ENCODE results near the gene CBX4.

CBX4 gene

GRCh38 chr17:79826841-79827578 is 12.2 kb downstream of the CBX4 start:
- TF ChIP-seq, protein P1, sequence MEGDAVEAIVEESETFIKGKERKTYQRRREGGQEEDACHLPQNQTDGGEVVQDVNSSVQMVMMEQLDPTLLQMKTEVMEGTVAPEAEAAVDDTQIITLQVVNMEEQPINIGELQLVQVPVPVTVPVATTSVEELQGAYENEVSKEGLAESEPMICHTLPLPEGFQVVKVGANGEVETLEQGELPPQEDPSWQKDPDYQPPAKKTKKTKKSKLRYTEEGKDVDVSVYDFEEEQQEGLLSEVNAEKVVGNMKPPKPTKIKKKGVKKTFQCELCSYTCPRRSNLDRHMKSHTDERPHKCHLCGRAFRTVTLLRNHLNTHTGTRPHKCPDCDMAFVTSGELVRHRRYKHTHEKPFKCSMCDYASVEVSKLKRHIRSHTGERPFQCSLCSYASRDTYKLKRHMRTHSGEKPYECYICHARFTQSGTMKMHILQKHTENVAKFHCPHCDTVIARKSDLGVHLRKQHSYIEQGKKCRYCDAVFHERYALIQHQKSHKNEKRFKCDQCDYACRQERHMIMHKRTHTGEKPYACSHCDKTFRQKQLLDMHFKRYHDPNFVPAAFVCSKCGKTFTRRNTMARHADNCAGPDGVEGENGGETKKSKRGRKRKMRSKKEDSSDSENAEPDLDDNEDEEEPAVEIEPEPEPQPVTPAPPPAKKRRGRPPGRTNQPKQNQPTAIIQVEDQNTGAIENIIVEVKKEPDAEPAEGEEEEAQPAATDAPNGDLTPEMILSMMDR (IDR thresholded peaks at IDR 0.05; ENCODE audit: low read depth, low read length, missing control alignments): no peak
- no peak overlapping the region for H3K4me3 ChIP-seq (replicated peaks; ENCODE audit: low read depth, low read length)
- no peak for DNase-seq (ENCODE audit: extremely low read depth, low read depth)

DNA sequence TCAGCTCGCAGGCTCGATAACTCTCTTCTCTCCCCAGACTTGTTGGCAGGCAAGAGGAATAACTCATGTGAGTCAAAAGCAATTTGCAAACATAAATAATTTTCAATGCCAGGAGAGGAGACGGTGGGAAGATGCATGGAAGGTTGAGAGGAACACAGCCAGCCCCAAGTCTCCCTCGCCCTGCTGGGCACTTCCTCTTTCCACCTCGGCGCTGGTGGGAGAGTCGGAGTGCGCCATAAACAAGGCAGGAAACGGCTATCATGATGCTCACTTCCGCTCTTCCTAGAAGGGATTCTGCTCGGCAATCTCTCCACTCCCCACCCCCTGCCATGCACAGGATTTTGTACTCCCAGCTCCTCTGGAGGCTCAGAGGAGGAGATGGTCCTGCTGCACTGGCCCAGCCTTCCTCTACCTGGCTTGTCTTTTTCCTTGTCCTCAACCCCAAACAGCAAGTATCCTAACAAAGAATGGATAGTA is 13.0 kb downstream of the CBX4 start:
- no peak overlapping the region for H3K4me3 ChIP-seq (replicated peaks; ENCODE audit: low read depth, low read length)
- TF ChIP-seq, protein P1 (IDR thresholded peaks at IDR 0.05; ENCODE audit: low read depth, low read length, missing control alignments): no peak
- DNase-seq (ENCODE audit: extremely low read depth, low read depth): no peak

GRCh38 chr17:79825580-79825921 is 13.7 kb downstream of the CBX4 start:
- H3K4me3 ChIP-seq (replicated peaks; ENCODE audit: low read depth, low read length): no peak overlapping the region
- DNase-seq (ENCODE audit: extremely low read depth, low read depth): no peak
- TF ChIP-seq, protein P1 (IDR thresholded peaks at IDR 0.05; ENCODE audit: low read depth, low read length, missing control alignments): no peak

DNA sequence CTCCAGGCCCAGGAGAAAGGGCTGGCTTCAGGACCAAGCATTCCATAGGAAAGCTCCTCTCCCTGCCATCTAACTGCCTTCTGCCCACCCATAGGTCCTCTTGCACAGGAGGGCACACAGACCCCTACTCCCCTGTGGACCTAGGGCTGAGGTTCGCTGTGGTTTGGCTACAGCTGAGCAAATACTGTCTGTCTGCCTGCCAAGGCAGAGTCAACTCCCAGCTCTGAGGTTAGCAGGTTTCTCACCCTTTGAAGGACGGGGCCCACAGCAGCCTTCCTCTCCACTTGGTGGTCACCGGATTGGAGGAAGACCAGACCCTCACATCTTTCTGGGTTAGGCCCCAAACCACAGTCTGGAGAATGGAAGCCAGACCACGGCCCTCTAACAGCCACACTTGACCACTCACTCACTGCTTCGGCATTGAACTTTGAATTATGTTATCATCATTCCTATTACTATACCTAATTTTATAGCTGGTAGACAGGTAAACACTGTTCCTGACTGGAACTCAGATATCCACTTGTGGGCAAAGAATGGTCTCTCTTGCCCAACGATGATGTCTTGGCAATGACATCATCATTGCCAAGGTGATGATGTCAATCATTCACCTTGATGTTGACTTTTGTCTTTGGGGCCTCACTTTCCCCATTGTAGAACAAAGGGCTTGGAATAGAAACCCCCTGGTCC is 14.2 kb downstream of the CBX4 start:
- TF ChIP-seq, protein P1 (IDR thresholded peaks at IDR 0.05; ENCODE audit: low read depth, low read length, missing control alignments): no peak
- DNase-seq (ENCODE audit: extremely low read depth, low read depth): no peak

DNA sequence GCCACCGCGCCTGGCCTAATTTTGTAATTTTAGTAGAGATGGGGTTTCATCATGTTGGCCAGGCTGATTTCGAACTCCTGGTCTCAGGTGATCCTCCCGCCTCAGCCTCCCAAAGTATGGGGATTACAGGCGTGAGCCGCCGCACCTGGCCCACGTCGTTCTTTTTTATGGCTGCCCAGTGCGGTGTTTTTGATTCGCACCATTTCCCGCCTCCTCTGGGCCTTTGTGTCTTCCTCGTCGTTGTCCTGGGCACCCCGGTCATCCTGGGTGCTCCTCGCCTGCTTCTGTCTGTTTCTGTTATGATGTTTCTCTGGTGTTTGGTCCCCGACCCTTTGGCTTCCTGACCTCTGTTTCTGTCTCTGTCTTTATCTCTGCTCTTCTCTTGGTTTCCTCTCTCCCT is 15.0 kb downstream of the CBX4 start:
- DNase-seq (ENCODE audit: extremely low read depth, low read depth): no peak
- TF ChIP-seq, protein P1 (IDR thresholded peaks at IDR 0.05; ENCODE audit: low read depth, low read length, missing control alignments): no peak
- no peak overlapping the region for H3K4me3 ChIP-seq (replicated peaks; ENCODE audit: low read depth, low read length)

More for the DNA sequence above, 14.2 kb downstream of the CBX4 start:
- H3K4me3 ChIP-seq (replicated peaks; ENCODE audit: low read depth, low read length): no peak overlapping the region

DNA sequence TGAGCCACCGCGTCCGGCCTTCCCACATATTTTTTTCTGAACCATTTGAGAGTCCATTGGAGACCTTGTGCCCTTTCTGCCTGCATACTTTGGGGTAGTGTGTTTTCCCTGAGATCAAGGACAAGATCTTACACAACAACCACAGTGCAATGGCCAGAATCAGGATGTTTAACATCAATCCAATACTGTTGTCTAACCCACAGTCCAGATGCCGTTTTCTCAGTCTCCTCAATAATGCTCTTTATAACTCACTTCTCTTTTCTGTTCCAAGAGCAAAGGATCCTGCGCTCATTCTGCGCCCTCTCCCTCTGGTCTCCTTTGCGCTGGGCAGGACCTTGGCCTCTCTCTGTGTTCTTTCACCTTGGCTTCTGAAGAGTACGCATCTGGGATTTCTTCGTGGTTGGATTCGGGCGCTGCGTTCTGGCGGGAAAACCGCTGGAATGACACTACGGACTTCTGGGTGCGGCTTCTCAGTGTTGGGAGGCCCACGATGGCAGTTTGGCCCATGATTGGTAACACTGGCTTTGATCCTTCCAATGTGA is 16.6 kb downstream of the CBX4 start:
- no peak overlapping the region for H3K4me3 ChIP-seq (replicated peaks; ENCODE audit: low read depth, low read length)
- no peak for DNase-seq (ENCODE audit: extremely low read depth, low read depth)
- TF ChIP-seq, protein P1 (IDR thresholded peaks at IDR 0.05; ENCODE audit: low read depth, low read length, missing control alignments): no peak

Data from HFF-Myc (cell line).